ENCODE data around the gene HTATIP2. TPM values are rescaled to one million over a fixed set of nuclear protein-coding genes. Genes with fewer than 3 reads are reported as not detected.
A peak's percentile ranks its signal among the peaks of the same experiment; 100 is the strongest.
"Not testable (repeated sequence)": the region's sequence is repeated elsewhere in the genome, so short reads cannot be mapped to it uniquely, and the experiment has no call there.

Gene HTATIP2
- total RNA-seq, 1 experiment from 2014 or later: 43.4 TPM

GRCh38 chr11:20363149-20363499 lies 390 bp upstream of the HTATIP2 start:
- ChIA-PET RAD21 (ENCODE audit: low non-redundant PET in 1 of 2, low total read pairs in 2 of 2, uncharacterized antibody in 2 of 2, unreplicated experiment in 2 of 2) (no interaction called here), CTCF (interaction anchor here (2.8 kb wide), 1 partner anchor 9 kb away, joined by 15 read pairs; no protein-coding TSS in a partner anchor), POLR2A (no interaction called here)
- peak overlapping the region; percentile 78 for H3K9ac ChIP-seq (ENCODE audit: low read length)
- no peaks in the 10 kb centered on the region for H3K9me3 ChIP-seq (ENCODE audit: control insufficient read depth in 1 of 2, insufficient read depth in 1 of 2, low read depth in 1 of 2, low read length in 2 of 2)
- H3K36me3 ChIP-seq (ENCODE audit: control insufficient read depth in 1 of 2, insufficient read depth in 2 of 2, low read length in 2 of 2): no peaks in the 10 kb centered on the region
- no peak for TF ChIP-seq POLR2A (IDR thresholded peaks at IDR 0.05; ENCODE audit: borderline replicate concordance, extremely low read depth, insufficient read depth, insufficient read length)
- no peaks in the 10 kb centered on the region for H3K9me2 ChIP-seq (ENCODE audit: insufficient read depth)
- H3K4me3 ChIP-seq (replicated peaks in 1 of 2; ENCODE audit: low read depth in 1 of 2, low read length in 2 of 2): peak overlapping the region; percentile 55 to 62
- intact Hi-C loops (cut with micrococcal nuclease): no loop called here
- TSS peak; percentile 62 for BruUV-seq (replicated peaks)
- DNase-seq (ENCODE audit: low read depth, low spot score): no peak
- H3K27me3 ChIP-seq (ENCODE audit: insufficient read depth, low read length): no peaks in the 10 kb centered on the region
- no peaks in the 10 kb centered on the region for H4K20me1 ChIP-seq (ENCODE audit: insufficient read depth)
- peak overlapping the region; percentile 87 for H3K4me2 ChIP-seq (ENCODE audit: low read length)
- H2AFZ ChIP-seq (ENCODE audit: low read depth, low read length, poor library complexity, severe bottlenecking): peak overlapping the region; percentile 65
- peaks cover 22 to 52% of the 10 kb centered on the region in 2 experiments for H3K4me1 ChIP-seq (ENCODE audit: control insufficient read depth in 1 of 2, insufficient read depth in 2 of 2, low read length in 2 of 2)
- H3K27ac ChIP-seq (ENCODE audit: low read depth, low read length): peak overlapping the region; percentile 95
- peaks cover 12% of the 10 kb centered on the region; the same call in 1 of the 2 replicates for H3K79me2 ChIP-seq (ENCODE audit: insufficient read depth, low read length)
- ATAC-seq: peak; percentile 8; the same call in 1 of the 2 replicates

- DNase-seq (ENCODE audit: low read depth, low spot score) (no peak), ATAC-seq (peak; percentile 33)
- H3K27me3 ChIP-seq (ENCODE audit: insufficient read depth, low read length): no peaks in the 10 kb centered on the region
- peak overlapping the region; percentile 55 to 62 for H3K4me3 ChIP-seq (replicated peaks in 1 of 2; ENCODE audit: low read depth in 1 of 2, low read length in 2 of 2)
- RAD21 ChIA-PET (ENCODE audit: low non-redundant PET in 1 of 2, low total read pairs in 2 of 2, uncharacterized antibody in 2 of 2, unreplicated experiment in 2 of 2): no interaction called here
- TF ChIP-seq CTCF (IDR thresholded peaks at IDR 0.05 in 2 of 3, conservative IDR thresholded peaks at IDR 0.05 in 1 of 3; ENCODE audit: borderline replicate concordance in 1 of 3, insufficient read depth in 1 of 3, low read depth in 2 of 3, low read length in 2 of 3) (0 out of 6 replicates have a peak, but pooled peaks of 1 of the 3 experiments have one; percentile 6), CEBPB (IDR thresholded peaks at IDR 0.05; ENCODE audit: low read depth) (no peak)
- BruUV-seq (replicated peaks): TSS peak; percentile 66
- peak overlapping the region; percentile 78 for H3K9ac ChIP-seq (ENCODE audit: low read length)
- H3K4me1 ChIP-seq (ENCODE audit: control insufficient read depth in 1 of 2, insufficient read depth in 2 of 2, low read length in 2 of 2): peaks cover 26 to 61% of the 10 kb centered on the region in 2 experiments
- H3K79me2 ChIP-seq (ENCODE audit: insufficient read depth, low read length): peaks cover 12% of the 10 kb centered on the region; the same call in 1 of the 2 replicates
- POLR2A ChIA-PET: interaction anchor here (0.8 kb wide), 1 partner anchor 9 kb away, joined by 3 read pairs; no protein-coding TSS in a partner anchor
- H2AFZ ChIP-seq (ENCODE audit: low read depth, low read length, poor library complexity, severe bottlenecking): no peak overlapping the region
- H3K9me3 ChIP-seq (ENCODE audit: control insufficient read depth in 1 of 2, insufficient read depth in 1 of 2, low read depth in 1 of 2, low read length in 2 of 2): no peaks in the 10 kb centered on the region
- peak overlapping the region; percentile 95 for H3K27ac ChIP-seq (ENCODE audit: low read depth, low read length)
- CTCF ChIA-PET: interaction anchor here (2.8 kb wide), 1 partner anchor 10 kb away, joined by 15 read pairs; no protein-coding TSS in a partner anchor
- peak overlapping the region; percentile 87 for H3K4me2 ChIP-seq (ENCODE audit: low read length)
- no peaks in the 10 kb centered on the region for H4K20me1 ChIP-seq (ENCODE audit: insufficient read depth)
- intact Hi-C loops (cut with micrococcal nuclease): no loop called here
- H3K36me3 ChIP-seq (ENCODE audit: control insufficient read depth in 1 of 2, insufficient read depth in 2 of 2, low read length in 2 of 2): no peaks in the 10 kb centered on the region
- H3K9me2 ChIP-seq (ENCODE audit: insufficient read depth): no peaks in the 10 kb centered on the region
Observed at GRCh38 chr11:20364341-20364792, 853 bp downstream of the HTATIP2 start.

GRCh38 chr11:20365465-20365864 lies 2.0 kb downstream of the HTATIP2 start:
- H3K9me3 ChIP-seq (ENCODE audit: control insufficient read depth in 1 of 2, insufficient read depth in 1 of 2, low read depth in 1 of 2, low read length in 2 of 2); intact Hi-C loops (cut with micrococcal nuclease); H3K4me3 ChIP-seq (replicated peaks in 1 of 2; ENCODE audit: low read depth in 1 of 2, low read length in 2 of 2); H4K20me1 ChIP-seq (ENCODE audit: insufficient read depth); H3K9ac ChIP-seq (ENCODE audit: low read length); H3K27ac ChIP-seq (ENCODE audit: low read depth, low read length); H3K36me3 ChIP-seq (ENCODE audit: control insufficient read depth in 1 of 2, insufficient read depth in 2 of 2, low read length in 2 of 2); BruUV-seq (replicated peaks); H2AFZ ChIP-seq (ENCODE audit: low read depth, low read length, poor library complexity, severe bottlenecking); DNase-seq (ENCODE audit: low read depth, low spot score); H3K27me3 ChIP-seq (ENCODE audit: insufficient read depth, low read length); RAD21 ChIA-PET (ENCODE audit: low non-redundant PET in 1 of 2, low total read pairs in 2 of 2, uncharacterized antibody in 2 of 2, unreplicated experiment in 2 of 2); H3K9me2 ChIP-seq (ENCODE audit: insufficient read depth); POLR2A ChIA-PET; ATAC-seq: not testable (repeated sequence)
- CTCF ChIA-PET: interaction anchor here (1.3 kb wide), 1 partner anchor 11 kb away, joined by 4 read pairs; no protein-coding TSS in a partner anchor
- Histone ChIP-seq H3K4me1 (ENCODE audit: control insufficient read depth in 1 of 2, insufficient read depth in 2 of 2, low read length in 2 of 2) (peaks cover 26 to 60% of the 10 kb centered on the region in 2 experiments), H3K4me2 (ENCODE audit: low read length) (0 out of 2 replicates have a peak overlapping the region, but pooled peaks have one; percentile 87), H3K79me2 (ENCODE audit: insufficient read depth, low read length) (peaks cover 12% of the 10 kb centered on the region; the same call in 1 of the 2 replicates)
